Bronchial epithelial cell (primary cell): ENCODE results near the gene PYDC1. TPM values are rescaled to one million over a fixed set of nuclear protein-coding genes. Genes with fewer than 3 reads are reported as not detected.

Source experiments
- DNase-seq: peaks from one replicate; pipeline ENCODE4 v3.0.0-alpha.2; 2010; ENCODE audit warnings: low read depth
- FAIRE-seq: peaks from 2 replicates; lab custom pipeline; 2011; peaks lifted over from hg19 to GRCh38; lab: Jason Lieb, UNC
- H3K27me3 ChIP-seq: 2 replicates; pipeline ENCODE4 v1.5.1; 2011; ENCODE audit warnings: low read length; ENCODE audit not compliant: control insufficient read depth, insufficient read depth
- H3K36me3 ChIP-seq: 2 replicates; pipeline ENCODE4 v1.5.1; 2011; ENCODE audit warnings: low read length; ENCODE audit not compliant: control insufficient read depth, insufficient read depth
- H3K4me3 ChIP-seq: 2 replicates; pipeline ENCODE4 v1.5.1; 2011; ENCODE audit warnings: mild to moderate bottlenecking, low read depth, low read length, control low read depth
- total RNA-seq: library from RNA; depleted of rRNA; stranded (reverse); fragments of >200 nt; gene quantifications from 2 replicates; pipeline ENCODE4 v1.2.1, GENCODE V29; 2014
- TF ChIP-seq, protein P1 (sequence below): IDR thresholded peaks from 2 replicates; pipeline ENCODE4 v1.5.1; 2011; ENCODE audit warnings: mild to moderate bottlenecking, moderate library complexity, low read length, control low read depth, inconsistent platforms; ENCODE audit not compliant: insufficient read depth, severe bottlenecking

PYDC1 gene
- total RNA-seq, 1 donor from 2014 or later = not detected

- DNase-seq (no peak), FAIRE-seq (no peak)
- no peak overlapping the region for H3K4me3 ChIP-seq
- H3K27me3 ChIP-seq = no peaks in the 10 kb centered on the region
- H3K36me3 ChIP-seq = no peaks in the 10 kb centered on the region
- TF ChIP-seq, protein P1, sequence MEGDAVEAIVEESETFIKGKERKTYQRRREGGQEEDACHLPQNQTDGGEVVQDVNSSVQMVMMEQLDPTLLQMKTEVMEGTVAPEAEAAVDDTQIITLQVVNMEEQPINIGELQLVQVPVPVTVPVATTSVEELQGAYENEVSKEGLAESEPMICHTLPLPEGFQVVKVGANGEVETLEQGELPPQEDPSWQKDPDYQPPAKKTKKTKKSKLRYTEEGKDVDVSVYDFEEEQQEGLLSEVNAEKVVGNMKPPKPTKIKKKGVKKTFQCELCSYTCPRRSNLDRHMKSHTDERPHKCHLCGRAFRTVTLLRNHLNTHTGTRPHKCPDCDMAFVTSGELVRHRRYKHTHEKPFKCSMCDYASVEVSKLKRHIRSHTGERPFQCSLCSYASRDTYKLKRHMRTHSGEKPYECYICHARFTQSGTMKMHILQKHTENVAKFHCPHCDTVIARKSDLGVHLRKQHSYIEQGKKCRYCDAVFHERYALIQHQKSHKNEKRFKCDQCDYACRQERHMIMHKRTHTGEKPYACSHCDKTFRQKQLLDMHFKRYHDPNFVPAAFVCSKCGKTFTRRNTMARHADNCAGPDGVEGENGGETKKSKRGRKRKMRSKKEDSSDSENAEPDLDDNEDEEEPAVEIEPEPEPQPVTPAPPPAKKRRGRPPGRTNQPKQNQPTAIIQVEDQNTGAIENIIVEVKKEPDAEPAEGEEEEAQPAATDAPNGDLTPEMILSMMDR = no peak
Measured at GRCh38 chr16:31167315-31167714, 49.6 kb downstream of the PYDC1 start.

Other genes starting within 250 kb of the PYDC1 start
- 5.1 and 8.2 TPM in 2 replicates for gene HSD3B7, start 231.9 kb downstream of the PYDC1 start, total RNA-seq
- under 0.01 TPM in 1 of 2 replicates, not detected in the other for gene STX1B, start 206.5 kb downstream of the PYDC1 start, total RNA-seq
- 14.7 and 18.7 TPM in 2 replicates for gene STX4, start 183.6 kb downstream of the PYDC1 start, total RNA-seq
- gene ZNF668, start 142.9 kb downstream of the PYDC1 start, total RNA-seq = 6.5 and 8.2 TPM in 2 replicates
- gene ZNF646, start 142.7 kb downstream of the PYDC1 start, total RNA-seq = 6.3 and 10.0 TPM in 2 replicates
- gene PRSS53, start 128.2 kb downstream of the PYDC1 start, total RNA-seq = 0.90 and 1.1 TPM in 2 replicates
- gene VKORC1, start 122.3 kb downstream of the PYDC1 start, total RNA-seq = 29.2 and 32.6 TPM in 2 replicates
- gene BCKDK, start 108.7 kb downstream of the PYDC1 start, total RNA-seq = 7.4 and 7.9 TPM in 2 replicates
- 34.1 and 54.5 TPM in 2 replicates for gene KAT8, start 99.5 kb downstream of the PYDC1 start, total RNA-seq
- gene PRSS8, start 81.4 kb downstream of the PYDC1 start, total RNA-seq = 15.0 and 31.0 TPM in 2 replicates
- gene PRSS36, start 67.1 kb downstream of the PYDC1 start, total RNA-seq = 0.26 and 1.3 TPM in 2 replicates
- gene FUS, start 37.0 kb downstream of the PYDC1 start, total RNA-seq = 24.2 and 25.0 TPM in 2 replicates
- 88.2 and 147 TPM in 2 replicates for gene PYCARD, start 14.4 kb downstream of the PYDC1 start, total RNA-seq
- gene TRIM72, start 3.0 kb downstream of the PYDC1 start, total RNA-seq = under 0.01 TPM in 1 of 2 replicates, not detected in the other
- gene ITGAM, start 42.8 kb upstream of the PYDC1 start, total RNA-seq = 0.13 TPM in 1 of 2 replicates, not detected in the other
- gene ITGAX, start 138.0 kb upstream of the PYDC1 start, total RNA-seq = under 0.01 TPM in 1 of 2 replicates, not detected in the other
- not detected in 2 replicates for gene ITGAD, start 176.2 kb upstream of the PYDC1 start, total RNA-seq
- gene COX6A2, start 211.2 kb upstream of the PYDC1 start, total RNA-seq = not detected in 2 replicates
- gene ZNF843, start 225.7 kb upstream of the PYDC1 start, total RNA-seq = under 0.01 and 0.13 TPM in 2 replicates
- gene ARMC5, start 242.4 kb upstream of the PYDC1 start, total RNA-seq = 4.2 and 8.4 TPM in 2 replicates